IMR-90 (cell line): ENCODE data around the gene IL4. TPM values are rescaled to one million over a fixed set of nuclear protein-coding genes. Genes with fewer than 3 reads are reported as not detected.

Source experiments
- ATAC-seq: fragments of 200-7000 bp; cut with Tn5 transposase; 2 replicates; pipeline ENCODE4 v1.9.1; 2020; ENCODE audit warnings: low read depth, mild to moderate bottlenecking, moderate library complexity
- BruUV-seq: library from RNA; stranded (reverse); fragments of 400-500 nt; replicated peaks from 2 replicates; lab custom pipeline; 2021; lab: Mats Ljungman, UMichigan
- CTCF ChIA-PET: fragments of 300-600 bp; formaldehyde crosslinking; extraction: SDS; loops from one replicate; lab custom pipeline; 2021; ENCODE audit warnings: antibody characterized with exemption; lab: Yijun Ruan, JAX
- POLR2A ChIA-PET: fragments of 300-600 bp; sonication (Branson Sonifier 250); formaldehyde crosslinking; loops from one replicate; lab custom pipeline; 2022; ENCODE audit warnings: antibody characterized with exemption; ENCODE audit not compliant: unreplicated experiment; lab: Charles Lee
- DNase-seq: peaks from one replicate; pipeline ENCODE4 v3.0.0; 2013
- H2AFZ ChIP-seq: replicated peaks from 2 replicates; pipeline ENCODE3; 2013; ENCODE audit warnings: low read length, mild to moderate bottlenecking; ENCODE audit not compliant: poor library complexity
- H2AK5ac ChIP-seq: 2 replicates; pipeline ENCODE4 v1.6.1; 2013; ENCODE audit warnings: low read depth, low read length, inconsistent platforms
- H2AK9ac ChIP-seq: replicated peaks from 2 replicates; pipeline ENCODE3; 2013; ENCODE audit warnings: mild to moderate bottlenecking, low read depth, low read length, moderate library complexity; ENCODE audit not compliant: poor library complexity
- H2BK120ac ChIP-seq: 2 replicates; pipeline ENCODE4 v1.6.1; 2013; ENCODE audit warnings: low read depth, low read length, inconsistent platforms
- H2BK15ac ChIP-seq: 3 replicates; pipeline ENCODE4 v1.6.1; 2013; ENCODE audit warnings: low read depth, low read length, inconsistent platforms
- H2BK20ac ChIP-seq: 2 replicates; pipeline ENCODE4 v1.6.1; 2013; ENCODE audit warnings: low read depth, mild to moderate bottlenecking, inconsistent platforms, low read length, moderate library complexity
- H2BK5ac ChIP-seq: 2 replicates; pipeline ENCODE4 v1.6.1; 2013; ENCODE audit warnings: mild to moderate bottlenecking, low read depth, low read length, inconsistent platforms; ENCODE audit not compliant: poor library complexity, severe bottlenecking
- H3K14ac ChIP-seq: replicated peaks from 2 replicates; pipeline ENCODE4 v1.6.1; 2013; ENCODE audit warnings: low read depth, low read length, inconsistent platforms
- H3K18ac ChIP-seq: 2 replicates; pipeline ENCODE4 v1.6.1; 2013; ENCODE audit warnings: low read depth, low read length, control low read depth
- H3K23ac ChIP-seq: 2 replicates; pipeline ENCODE4 v1.6.1; 2013; ENCODE audit warnings: low read depth, low read length, inconsistent platforms
- H3K27ac ChIP-seq: 2 replicates; pipeline ENCODE4 v1.5.1; 2013; ENCODE audit warnings: mild to moderate bottlenecking, control low read depth, low read length; ENCODE audit not compliant: insufficient read depth
- H3K27me3 ChIP-seq: 2 replicates; pipeline ENCODE4 v1.6.1; 2013; ENCODE audit warnings: low read length; ENCODE audit not compliant: control insufficient read depth, insufficient read depth
- H3K36me3 ChIP-seq: 2 replicates; pipeline ENCODE4 v1.6.1; 2013; ENCODE audit warnings: low read length, mixed read lengths; ENCODE audit not compliant: control insufficient read depth, insufficient read depth
- H3K4ac ChIP-seq: 2 replicates; pipeline ENCODE4 v1.6.1; 2013; ENCODE audit warnings: low read depth, low read length, inconsistent platforms
- H3K4me1 ChIP-seq: 2 replicates; pipeline ENCODE4 v1.6.1; 2013; ENCODE audit warnings: low read length, mixed read lengths; ENCODE audit not compliant: control insufficient read depth, insufficient read depth
- H3K4me2 ChIP-seq: 2 replicates; pipeline ENCODE4 v1.6.1; 2013; ENCODE audit warnings: low read depth, mild to moderate bottlenecking, control low read depth, low read length, moderate library complexity
- H3K4me3 ChIP-seq: 2 replicates; pipeline ENCODE4 v1.5.1; 2013; ENCODE audit warnings: low read depth, mild to moderate bottlenecking, control low read depth, low read length, moderate library complexity; ENCODE audit not compliant: insufficient read depth
- H3K56ac ChIP-seq: 2 replicates; pipeline ENCODE4 v1.6.1; 2013; ENCODE audit warnings: low read length, inconsistent platforms; ENCODE audit not compliant: insufficient read depth; ENCODE audit errors: extremely low read depth
- H3K79me1 ChIP-seq, 2 experiments: 2 replicates each; pipeline ENCODE4 v1.6.1; 2013; ENCODE audit warnings: low read length in 2 of 2, inconsistent platforms in 1 of 2, low read depth in 1 of 2
- H3K9ac ChIP-seq: 2 replicates; pipeline ENCODE4 v1.6.1; 2013; ENCODE audit warnings: low read depth, low read length, control low read depth
- H3K9me1 ChIP-seq: 2 replicates; pipeline ENCODE4 v1.6.1; 2013; ENCODE audit warnings: low read length, inconsistent platforms; ENCODE audit not compliant: insufficient read depth
- H3K9me3 ChIP-seq: 2 replicates; pipeline ENCODE4 v1.6.1; 2013; ENCODE audit warnings: low read length; ENCODE audit not compliant: control insufficient read depth, insufficient read depth
- H4K20me1 ChIP-seq: 2 replicates; pipeline ENCODE4 v1.6.1; 2013; ENCODE audit warnings: low read length, inconsistent platforms; ENCODE audit not compliant: insufficient read depth
- H4K5ac ChIP-seq: 2 replicates; pipeline ENCODE4 v1.6.1; 2013; ENCODE audit warnings: mild to moderate bottlenecking, low read depth, low read length, control low read depth
- H4K8ac ChIP-seq, 2 experiments: 2 replicates each; pipeline ENCODE4 v1.6.1; 2013; ENCODE audit warnings: low read depth in 2 of 2, low read length in 2 of 2, control low read depth in 1 of 2, inconsistent platforms in 1 of 2
- H4K91ac ChIP-seq: 2 replicates; pipeline ENCODE4 v1.6.1; 2013; ENCODE audit warnings: low read depth, low read length, inconsistent platforms; ENCODE audit not compliant: insufficient read depth
- BHLHE40 ChIP-seq: fragments of 150-350 bp; IDR thresholded peaks from 2 replicates; pipeline ENCODE4 v1.6.1; 2016; ENCODE audit warnings: mild to moderate bottlenecking, low read depth, low read length
- CEBPB ChIP-seq: IDR thresholded peaks from 2 replicates; pipeline ENCODE4 v1.6.1; 2012; ENCODE audit warnings: low read depth, low read length, improper control_type of control experiment
- CTCF ChIP-seq: conservative IDR thresholded peaks from 2 replicates; pipeline ENCODE4 v1.5.1; 2012; ENCODE audit warnings: mild to moderate bottlenecking, low read depth, low read length, improper control_type of control experiment
- FOS ChIP-seq: fragments of 150-350 bp; IDR thresholded peaks from 2 replicates; pipeline ENCODE4 v1.6.1; 2016; ENCODE audit warnings: low read depth, low read length
- MAFK ChIP-seq: IDR thresholded peaks from 2 replicates; pipeline ENCODE4 v1.6.1; 2012; ENCODE audit warnings: low read depth, low read length, improper control_type of control experiment
- MXI1 ChIP-seq: IDR thresholded peaks from 2 replicates; pipeline ENCODE4 v1.6.1; 2012; ENCODE audit warnings: low read depth, mild to moderate bottlenecking, low read length, moderate library complexity, borderline replicate concordance
- NFE2L2 ChIP-seq: fragments of 150-350 bp; IDR thresholded peaks from 2 replicates; pipeline ENCODE4 v1.6.1; 2016; ENCODE audit warnings: low read depth, mild to moderate bottlenecking, low read length
- POLR2A ChIP-seq: IDR thresholded peaks from 2 replicates; pipeline ENCODE4 v1.6.1; 2012; ENCODE audit warnings: mild to moderate bottlenecking, low read depth, low read length
- RAD21 ChIP-seq: IDR thresholded peaks from 2 replicates; pipeline ENCODE4 v1.6.1; 2012; ENCODE audit warnings: low read length, improper control_type of control experiment
- USF2 ChIP-seq: fragments of 150-350 bp; IDR thresholded peaks from 2 replicates; pipeline ENCODE4 v1.6.1; 2017; ENCODE audit warnings: mild to moderate bottlenecking, antibody characterized with exemption, low read length, low read depth
- WGBS, 2 experiments: methylation state at CpG; one replicate each; pipeline versions ENCODE4 v1.1.5 to v1.1.7; 2013; ENCODE audit warnings: missing lambda C conversion rate in 2 of 2; ENCODE audit not compliant: insufficient read length in 1 of 2; ENCODE audit errors: extremely low coverage in 2 of 2; 5-methylcytosine and 5-hydroxymethylcytosine counted together
- dilution Hi-C: fragments of 300-500 bp; cut with HindIII; formaldehyde crosslinking; loops from one replicate; pipeline ENCODE4 v1.14.3; 2018; ENCODE audit warnings: low sequenced_read_pairs; ENCODE audit not compliant: unreplicated experiment
- in situ Hi-C: fragments of 300-500 bp; cut with MboI; formaldehyde crosslinking; loops from 3 replicates; pipeline ENCODE4 v1.14.3; 2019; ENCODE audit warnings: low sequenced_read_pairs, inconsistent platforms, mixed read lengths
- intact Hi-C: fragments of 100-400 bp; cut with micrococcal nuclease; formaldehyde crosslinking; loops from 2 replicates; pipeline ENCODE4 v1.10.0; 2022
- polyA plus RNA-seq, 3 experiments: library from polyadenylated mRNA; depleted of rRNA; stranded (reverse); fragments of >200 nt; gene quantifications; 2 replicates each; pipeline ENCODE4 v1.2.3, GENCODE V29; 2012; ENCODE audit warnings: low replicate concordance in 1 of 3
- total RNA-seq: library from RNA; depleted of rRNA; stranded (reverse); fragments of >200 nt; gene quantifications from 2 replicates; pipeline ENCODE4 v1.2.3, GENCODE V29; 2012

The IL4 gene
- total and polyA plus RNA-seq, 2 of the 4 experiments (the other 2 are of a cell fraction): not detected

- H3K56ac ChIP-seq: no peak overlapping the region
- H3K18ac ChIP-seq: no peak overlapping the region
- no peak overlapping the region for H2AFZ ChIP-seq
- H3K4me3 ChIP-seq: no peak overlapping the region
- H3K27ac ChIP-seq: no peak overlapping the region
- H3K4ac ChIP-seq: no peak overlapping the region
- H4K8ac ChIP-seq: no peak overlapping the region
- BruUV-seq: no TSS peak
- no CpG with 5 or more reads among the region's 2 CpGs for WGBS, 2 experiments
- no peak overlapping the region for H2BK5ac ChIP-seq
- no peak overlapping the region for H4K91ac ChIP-seq
- no peak overlapping the region for H2BK20ac ChIP-seq
- no peak overlapping the region for H3K14ac ChIP-seq
- H3K9me1 ChIP-seq: no peaks in the 10 kb centered on the region
- ChIA-PET CTCF (interaction anchor here (0.6 kb wide), 1 partner anchor 14 kb away, joined by 3 read pairs; no protein-coding TSS in a partner anchor), POLR2A (no interaction called here)
- H2BK15ac ChIP-seq: no peak overlapping the region
- TF ChIP-seq BHLHE40 (no peak), CTCF (no peak), USF2 (no peak), CEBPB (no peak), MAFK (no peak), NFE2L2 (no peak), MXI1 (no peak), RAD21 (no peak), FOS (no peak), POLR2A (no peak)
- H2AK9ac ChIP-seq: no peak overlapping the region
- H3K27me3 ChIP-seq: no peaks in the 10 kb centered on the region
- H3K36me3 ChIP-seq: peaks cover 9% of the 10 kb centered on the region
- intact Hi-C loops (no loop called here), in situ Hi-C loops (no loop called here), dilution Hi-C loops (no loop called here)
- H3K4me1 ChIP-seq: no peaks in the 10 kb centered on the region
- H3K79me1 ChIP-seq: no peaks in the 10 kb centered on the region
- no peak overlapping the region for H3K23ac ChIP-seq
- DNase-seq (no peak), ATAC-seq (no peak)
- no peak overlapping the region for H3K9ac ChIP-seq
- no peak overlapping the region for H2AK5ac ChIP-seq
- H3K9me3 ChIP-seq: no peaks in the 10 kb centered on the region
- no peaks in the 10 kb centered on the region for H4K20me1 ChIP-seq
- H4K5ac ChIP-seq: no peak overlapping the region
- H2BK120ac ChIP-seq: no peak overlapping the region
- H3K4me2 ChIP-seq: no peak overlapping the region
Measured at GRCh38 chr5:132628814-132629213, 45.0 kb upstream of the IL4 start.
